KG1 (cell line): ENCODE results near the gene FGF14.

ENCODE experiments used
- DNase-seq: peaks from one replicate; lab custom pipeline; 2025; lab: John Stamatoyannopoulos, UW

FGF14 gene

GRCh38 chr13:102401766-102402165, at the start of gene FGF14:
FGF14 (minus strand) TSS chr13:102402048.
- DNase-seq = no peak

- no peak for DNase-seq
Measured at GRCh38 chr13:102443249-102443648, 41.4 kb upstream of the FGF14 start.

- no peak for DNase-seq
Measured at GRCh38 chr13:102441085-102441484, 39.2 kb upstream of the FGF14 start.

- DNase-seq = no peak
Measured at GRCh38 chr13:102440259-102440936, 38.5 kb upstream of the FGF14 start.

GRCh38 chr13:102422690-102423089, 20.8 kb upstream of the FGF14 start:
- no peak for DNase-seq

- no peak for DNase-seq
Measured at GRCh38 chr13:102405499-102406100, 3.8 kb upstream of the FGF14 start.

GRCh38 chr13:102402290-102402689, 442 bp upstream of the FGF14 start:
- no peak for DNase-seq

GRCh38 chr13:102401265-102401664, 583 bp downstream of the FGF14 start:
- no peak for DNase-seq

- no peak for DNase-seq
Measured at GRCh38 chr13:102400675-102401145, 1.1 kb downstream of the FGF14 start.

- DNase-seq = no peak
Measured at GRCh38 chr13:102399791-102400674, 1.8 kb downstream of the FGF14 start.

GRCh38 chr13:102395939-102396338, 5.9 kb downstream of the FGF14 start:
- no peak for DNase-seq

GRCh38 chr13:102395174-102395573, 6.7 kb downstream of the FGF14 start:
- no peak for DNase-seq

GRCh38 chr13:102394158-102395053, 7.4 kb downstream of the FGF14 start:
- peak; percentile 85 for DNase-seq

GRCh38 chr13:102392481-102393209, 9.2 kb downstream of the FGF14 start:
- DNase-seq = no peak

GRCh38 chr13:102386461-102386860, 15.4 kb downstream of the FGF14 start:
- DNase-seq = no peak

- DNase-seq = no peak
Measured at GRCh38 chr13:102380012-102380411, 21.8 kb downstream of the FGF14 start.

GRCh38 chr13:102376318-102376717, 25.5 kb downstream of the FGF14 start:
- no peak for DNase-seq

GRCh38 chr13:102374726-102375125, 27.1 kb downstream of the FGF14 start:
- DNase-seq = no peak

GRCh38 chr13:102374233-102374632, 27.6 kb downstream of the FGF14 start:
- DNase-seq = no peak

GRCh38 chr13:102373221-102373620, 28.6 kb downstream of the FGF14 start:
- DNase-seq = no peak

- no peak for DNase-seq
Measured at GRCh38 chr13:102369302-102369701, 32.5 kb downstream of the FGF14 start.
